NT2/D1 (cell line): ENCODE data around the gene EFHC1.

ENCODE experiments used
- DNase-seq: peaks from one replicate; pipeline ENCODE4 v3.0.0-alpha.2; 2011; ENCODE audit warnings: low read depth, low spot score
- H3K27me3 ChIP-seq: 2 replicates; pipeline ENCODE4 v1.6.0; 2011; ENCODE audit warnings: mild to moderate bottlenecking; ENCODE audit not compliant: insufficient read length, insufficient read depth
- H3K36me3 ChIP-seq: 2 replicates; pipeline ENCODE4 v1.6.1; 2011; ENCODE audit warnings: mild to moderate bottlenecking, low read length, mixed read lengths; ENCODE audit not compliant: insufficient read depth, insufficient read length
- H3K4me1 ChIP-seq: 2 replicates; pipeline ENCODE4 v1.5.1; 2011; ENCODE audit not compliant: insufficient read depth, insufficient read length
- H3K4me3 ChIP-seq: 2 replicates; pipeline ENCODE4 v1.5.1; 2011; ENCODE audit warnings: low read depth; ENCODE audit not compliant: insufficient read length
- H3K9ac ChIP-seq: 2 replicates; pipeline ENCODE4 v1.6.0; 2011; ENCODE audit warnings: low read depth; ENCODE audit not compliant: insufficient read length
- H3K9me3 ChIP-seq: 2 replicates; pipeline ENCODE4 v1.5.1; 2011; ENCODE audit warnings: mild to moderate bottlenecking, low read length; ENCODE audit not compliant: insufficient read depth
- SUZ12 ChIP-seq: IDR thresholded peaks from 2 replicates; pipeline ENCODE4 v1.6.1; 2011; ENCODE audit not compliant: insufficient read length, insufficient read depth; ENCODE audit errors: extremely low read depth
- YY1 ChIP-seq: IDR thresholded peaks from 2 replicates; pipeline ENCODE4 v1.6.1; 2011; ENCODE audit not compliant: insufficient read length, insufficient read depth
- ZNF274 ChIP-seq: IDR thresholded peaks from 2 replicates; pipeline ENCODE4 v1.6.1; 2011; ENCODE audit warnings: mild to moderate bottlenecking, low read depth, low read length

EFHC1 gene

GRCh38 chr6:52553719-52554118 lies 133.6 kb downstream of the EFHC1 start:
- Histone ChIP-seq H3K4me1 (peaks cover 14% of the 10 kb centered on the region), H3K9me3 (no peaks in the 10 kb centered on the region), H3K27me3 (no peaks in the 10 kb centered on the region), H3K4me3 (no peak overlapping the region), H3K9ac (no peak overlapping the region), H3K36me3 (peaks cover 18% of the 10 kb centered on the region)
- TF ChIP-seq ZNF274 (no peak), YY1 (no peak)
- DNase-seq: no peak

- Histone ChIP-seq H3K9ac (no peak overlapping the region), H3K4me3 (no peak overlapping the region), H3K9me3 (no peaks in the 10 kb centered on the region), H3K27me3 (no peaks in the 10 kb centered on the region), H3K36me3 (peaks cover 11% of the 10 kb centered on the region), H3K4me1 (peaks cover 14% of the 10 kb centered on the region)
- TF ChIP-seq YY1 (no peak), SUZ12 (no peak), ZNF274 (no peak)
- DNase-seq: no peak
These were observed 134.6 kb downstream of the EFHC1 start for GRCh38 chr6:52554684-52555280.

GRCh38 chr6:52555518-52556233 lies 135.5 kb downstream of the EFHC1 start:
- DNase-seq: no peak
- Histone ChIP-seq H3K9ac (no peak overlapping the region), H3K9me3 (no peaks in the 10 kb centered on the region), H3K36me3 (peaks cover 9% of the 10 kb centered on the region), H3K4me1 (peaks cover 12% of the 10 kb centered on the region), H3K4me3 (no peak overlapping the region), H3K27me3 (no peaks in the 10 kb centered on the region)
- no peak for TF ChIP-seq ZNF274
- TF ChIP-seq YY1: no peak
- no peak for TF ChIP-seq SUZ12

GRCh38 chr6:52557389-52558265 lies 137.5 kb downstream of the EFHC1 start:
- no peak overlapping the region for H3K4me3 ChIP-seq
- H3K27me3 ChIP-seq: no peaks in the 10 kb centered on the region
- no peak for DNase-seq
- H3K9me3 ChIP-seq: no peaks in the 10 kb centered on the region
- H3K36me3 ChIP-seq: peaks cover 3% of the 10 kb centered on the region
- TF ChIP-seq SUZ12 (no peak), YY1 (no peak)
- H3K4me1 ChIP-seq: peaks cover 3% of the 10 kb centered on the region
- H3K9ac ChIP-seq: no peak overlapping the region

- TF ChIP-seq SUZ12 (no peak), ZNF274 (no peak), YY1 (no peak)
- no peaks in the 10 kb centered on the region for H3K4me1 ChIP-seq
- no peak for DNase-seq
These were observed 138.3 kb downstream of the EFHC1 start for GRCh38 chr6:52558266-52559000.

GRCh38 chr6:52560462-52560861 lies 140.3 kb downstream of the EFHC1 start:
- Histone ChIP-seq H3K36me3 (peaks cover 13% of the 10 kb centered on the region), H3K9ac (no peak overlapping the region), H3K9me3 (no peaks in the 10 kb centered on the region), H3K4me3 (no peak overlapping the region), H3K27me3 (no peaks in the 10 kb centered on the region), H3K4me1 (peaks cover 3% of the 10 kb centered on the region)
- no peak for DNase-seq
- no peak for TF ChIP-seq YY1
- no peak for TF ChIP-seq SUZ12
- TF ChIP-seq ZNF274: no peak

More at GRCh38 chr6:52558266-52559000, 138.3 kb downstream of the EFHC1 start:
- Histone ChIP-seq H3K36me3 (peaks cover 2% of the 10 kb centered on the region), H3K9ac (no peak overlapping the region), H3K9me3 (no peaks in the 10 kb centered on the region), H3K27me3 (no peaks in the 10 kb centered on the region), H3K4me3 (no peak overlapping the region)

GRCh38 chr6:52562911-52563310 lies 142.8 kb downstream of the EFHC1 start:
- Histone ChIP-seq H3K9me3 (no peaks in the 10 kb centered on the region), H3K36me3 (peaks cover 23% of the 10 kb centered on the region), H3K27me3 (no peaks in the 10 kb centered on the region), H3K4me3 (no peak overlapping the region), H3K9ac (no peak overlapping the region), H3K4me1 (peaks cover 3% of the 10 kb centered on the region)
- no peak for DNase-seq
- TF ChIP-seq YY1 (no peak), ZNF274 (no peak), SUZ12 (no peak)
